Measurements from ENCODE around the gene TENM3.
A peak's percentile ranks its signal among the peaks of the same experiment; 100 is the strongest.
"Not testable (repeated sequence)": the region's sequence is repeated elsewhere in the genome, so short reads cannot be mapped to it uniquely, and the experiment has no call there.

Gene TENM3

DNA sequence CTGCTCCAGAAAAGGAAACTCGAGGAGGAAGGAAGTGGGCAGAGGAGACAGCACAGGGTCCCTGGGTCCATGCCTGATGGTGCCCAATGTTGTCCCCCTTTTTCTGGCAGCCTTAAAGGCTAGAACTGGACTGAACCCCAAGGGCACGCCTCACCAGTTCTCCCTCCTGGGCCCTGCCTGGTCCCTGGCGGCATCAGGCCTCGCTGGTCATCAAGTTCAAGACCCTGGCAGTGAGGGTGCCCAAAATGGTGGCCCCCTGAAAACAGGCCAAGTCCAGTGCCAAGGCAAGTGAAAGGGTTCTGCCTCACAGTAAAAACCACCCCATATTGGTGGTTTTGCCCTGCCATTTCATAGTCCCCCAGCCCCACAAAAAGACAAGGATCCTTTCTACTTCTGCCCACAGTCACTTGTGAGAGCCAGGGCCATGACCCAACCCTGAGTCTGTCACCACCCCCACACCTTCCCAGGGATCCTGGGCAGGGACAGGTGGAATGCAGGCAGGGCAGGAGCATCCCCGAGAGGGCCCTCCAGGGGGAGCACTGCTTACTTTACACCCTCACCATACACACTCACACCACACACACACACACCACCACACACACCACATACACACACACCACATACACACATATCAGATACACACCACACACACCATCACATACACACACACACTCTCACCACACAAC lies 566.4 kb downstream of the TENM3 start:
- Histone ChIP-seq H3K4me1 (ENCODE audit: control insufficient read depth in 5 of 5, insufficient read depth in 5 of 5, low read length in 5 of 5) (peaks cover 0 to 14% (median 12%) of the 10 kb centered on the region in 5 donors), H3K27me3 (ENCODE audit: control insufficient read depth in 5 of 5, insufficient read depth in 4 of 5, low read length in 5 of 5) (peaks cover 0 to 4% (median 0%) of the 10 kb centered on the region in 5 donors), H3K27ac (ENCODE audit: low read depth, low read length) (no peak overlapping the region), H3K9me3 (ENCODE audit: control insufficient read depth in 5 of 5, low read length in 5 of 5) (peaks cover 0 to 25% (median 0%) of the 10 kb centered on the region in 5 donors), H3K4me3 (ENCODE audit: low read depth in 1 of 5, low read length in 5 of 5) (peak overlapping the region in 1 of 5 donors; percentile 1), H3K9ac (ENCODE audit: low read length in 5 of 5) (no peak overlapping the region), H3K36me3 (ENCODE audit: control insufficient read depth in 5 of 5, insufficient read depth in 5 of 5, low read length in 5 of 5) (no peaks in the 10 kb centered on the region)

DNA sequence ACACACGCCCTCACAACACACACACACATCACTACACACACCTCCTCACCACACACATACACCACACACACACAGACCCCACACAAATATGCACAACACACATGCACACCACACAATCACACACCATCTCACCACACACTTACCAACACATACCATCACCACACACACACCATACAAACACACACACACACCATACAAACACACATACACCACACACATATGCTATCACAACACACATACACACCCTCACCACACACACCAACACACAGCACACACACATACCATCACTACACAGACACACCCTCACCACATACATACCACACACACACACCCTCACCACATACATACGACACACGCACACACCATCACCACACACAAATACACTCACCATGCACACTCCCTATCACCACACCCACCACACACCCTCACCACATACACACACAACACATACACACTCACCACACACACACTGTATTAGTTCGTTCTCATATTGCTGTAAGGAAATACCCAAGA lies 567.0 kb downstream of the TENM3 start:
- no peaks in the 10 kb centered on the region for H3K36me3 ChIP-seq (ENCODE audit: control insufficient read depth in 5 of 5, insufficient read depth in 5 of 5, low read length in 5 of 5)
- peaks cover 0 to 14% (median 12%) of the 10 kb centered on the region in 5 donors for H3K4me1 ChIP-seq (ENCODE audit: control insufficient read depth in 5 of 5, insufficient read depth in 5 of 5, low read length in 5 of 5)
- H3K27ac ChIP-seq (ENCODE audit: low read depth, low read length), result no peak overlapping the region
- peaks cover 0 to 25% (median 0%) of the 10 kb centered on the region in 5 donors for H3K9me3 ChIP-seq (ENCODE audit: control insufficient read depth in 5 of 5, low read length in 5 of 5)
- H3K4me3 ChIP-seq (ENCODE audit: low read depth in 1 of 5, low read length in 5 of 5), result no peak overlapping the region
- H3K27me3 ChIP-seq (ENCODE audit: control insufficient read depth in 5 of 5, insufficient read depth in 4 of 5, low read length in 5 of 5), result peaks cover 0 to 4% (median 0%) of the 10 kb centered on the region in 5 donors
- no peak overlapping the region for H3K9ac ChIP-seq (ENCODE audit: low read length in 5 of 5)

DNA sequence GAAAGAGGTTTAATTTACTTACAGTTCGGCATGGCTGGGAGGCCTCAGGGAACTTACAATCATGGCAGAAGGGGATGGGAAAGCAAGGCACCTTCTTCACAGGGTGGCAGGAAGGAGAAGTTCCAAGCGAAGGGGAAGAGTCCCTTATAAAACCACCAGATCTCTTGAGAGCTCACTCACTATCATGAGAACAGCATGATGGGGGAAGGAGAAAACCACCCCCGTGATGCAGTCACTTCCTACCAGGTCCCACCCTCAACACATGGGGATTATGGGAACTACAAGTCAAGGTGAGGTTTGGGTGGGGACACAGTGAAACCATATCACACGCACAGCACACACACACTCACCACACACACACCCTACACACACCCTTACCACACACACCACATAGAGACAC lies 569.7 kb downstream of the TENM3 start:
- no peaks in the 10 kb centered on the region for H3K4me1 ChIP-seq (ENCODE audit: control insufficient read depth in 5 of 5, insufficient read depth in 5 of 5, low read length in 5 of 5)
- no peaks in the 10 kb centered on the region for H3K36me3 ChIP-seq (ENCODE audit: control insufficient read depth in 5 of 5, insufficient read depth in 5 of 5, low read length in 5 of 5)
- H3K9me3 ChIP-seq (ENCODE audit: control insufficient read depth in 5 of 5, low read length in 5 of 5), result peaks cover 0 to 25% (median 0%) of the 10 kb centered on the region in 5 donors
- H3K27ac ChIP-seq (ENCODE audit: low read depth, low read length), result no peak overlapping the region
- H3K9ac ChIP-seq (ENCODE audit: low read length in 5 of 5), result no peak overlapping the region
- H3K27me3 ChIP-seq (ENCODE audit: control insufficient read depth in 5 of 5, insufficient read depth in 4 of 5, low read length in 5 of 5), result peaks cover 0 to 4% (median 0%) of the 10 kb centered on the region in 5 donors
- H3K4me3 ChIP-seq (ENCODE audit: low read depth in 1 of 5, low read length in 5 of 5), result no peak overlapping the region

DNA sequence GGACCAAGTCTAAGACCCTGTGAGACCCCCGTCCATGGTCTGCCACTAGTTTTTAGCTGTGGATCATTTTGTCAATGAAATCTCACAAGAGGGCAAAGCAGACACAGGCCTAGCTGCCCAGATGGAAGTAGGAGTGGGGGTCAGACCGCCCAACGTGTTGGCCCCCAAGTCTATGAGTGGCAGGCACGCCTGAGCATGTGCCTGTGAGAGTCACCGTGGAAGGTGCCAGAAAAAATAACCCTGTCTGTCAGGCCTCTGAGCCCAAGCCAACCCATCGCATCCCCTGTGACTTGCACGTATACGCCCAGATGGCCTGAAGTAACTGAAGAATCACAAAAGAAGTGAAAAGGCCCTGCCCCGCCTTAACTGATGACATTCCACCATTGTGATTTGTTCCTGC lies 570.9 kb downstream of the TENM3 start:
- H3K36me3 ChIP-seq (ENCODE audit: control insufficient read depth in 5 of 5, insufficient read depth in 5 of 5, low read length in 5 of 5); H3K27ac ChIP-seq (ENCODE audit: low read depth, low read length); H3K4me1 ChIP-seq (ENCODE audit: control insufficient read depth in 5 of 5, insufficient read depth in 5 of 5, low read length in 5 of 5); H3K27me3 ChIP-seq (ENCODE audit: control insufficient read depth in 5 of 5, insufficient read depth in 4 of 5, low read length in 5 of 5); H3K9ac ChIP-seq (ENCODE audit: low read length in 5 of 5); H3K4me3 ChIP-seq (ENCODE audit: low read depth in 1 of 5, low read length in 5 of 5): not testable (repeated sequence)
- peaks cover 0 to 17% (median 0%) of the 10 kb centered on the region in 5 donors for H3K9me3 ChIP-seq (ENCODE audit: control insufficient read depth in 5 of 5, low read length in 5 of 5)

DNA sequence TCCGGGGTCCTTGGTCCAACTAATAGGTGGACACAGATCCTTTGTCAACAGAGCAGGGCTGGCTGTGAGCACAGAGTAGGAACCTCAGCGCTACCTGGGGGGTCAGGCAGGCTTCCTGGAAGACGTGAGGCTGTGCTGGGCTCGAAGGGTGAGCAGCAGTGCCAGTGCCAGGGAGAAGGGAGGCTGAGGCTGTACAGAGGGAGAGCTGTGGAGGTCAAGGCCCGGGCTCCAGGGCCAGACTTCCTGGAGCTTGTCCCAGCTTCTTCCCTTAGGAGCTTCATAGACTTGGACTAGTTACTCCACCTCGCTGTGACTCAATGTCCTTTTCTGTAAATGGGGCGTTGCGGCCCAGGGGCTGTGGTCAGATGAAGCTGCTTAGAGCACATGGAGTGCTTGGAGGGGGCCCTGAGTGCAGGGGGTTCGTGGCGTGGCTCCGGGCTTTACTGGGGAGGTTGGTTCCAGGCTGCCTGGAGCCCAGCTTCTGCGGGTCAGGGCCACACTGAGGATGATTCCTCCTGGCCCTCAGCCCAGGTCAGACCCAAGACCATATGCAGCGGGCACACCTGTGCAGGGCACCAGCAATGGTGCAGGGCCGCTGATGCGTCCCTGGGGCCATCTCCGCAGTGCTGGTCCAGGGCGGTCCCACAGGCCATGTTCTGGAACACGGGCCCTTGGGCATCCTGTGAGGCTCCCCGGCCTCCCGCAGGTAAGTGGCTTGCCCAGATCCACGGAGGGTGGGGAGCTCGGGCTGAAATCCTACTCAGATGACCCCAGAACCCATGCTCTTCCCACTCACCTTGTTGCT lies 575.9 kb downstream of the TENM3 start:
- Histone ChIP-seq H3K9ac (ENCODE audit: low read length in 5 of 5) (no peak overlapping the region), H3K27ac (ENCODE audit: low read depth, low read length) (no peak overlapping the region), H3K36me3 (ENCODE audit: control insufficient read depth in 5 of 5, insufficient read depth in 5 of 5, low read length in 5 of 5) (no peaks in the 10 kb centered on the region)

DNA sequence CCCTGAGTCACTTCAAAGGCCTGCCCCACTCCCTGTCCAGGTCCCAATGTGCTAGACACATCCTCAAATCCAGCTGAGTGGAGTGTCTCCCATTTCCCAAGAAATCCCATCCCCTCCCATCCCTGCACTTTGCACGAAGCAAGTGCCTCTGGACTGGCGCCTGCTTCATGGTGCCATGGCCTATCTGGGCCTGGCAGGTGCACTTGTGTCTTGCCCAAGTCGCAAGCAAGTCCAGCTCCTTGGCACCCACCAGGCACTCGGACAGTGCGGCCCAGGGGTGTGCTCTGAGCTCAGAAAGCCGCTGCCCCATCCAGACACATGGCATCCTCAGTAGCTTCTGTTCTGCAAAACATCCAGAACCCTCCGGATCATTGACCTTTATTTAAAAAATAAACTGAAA lies 576.5 kb downstream of the TENM3 start:
- H3K9ac ChIP-seq (ENCODE audit: low read length in 5 of 5), result no peak overlapping the region
- H3K9me3 ChIP-seq (ENCODE audit: control insufficient read depth in 5 of 5, low read length in 5 of 5), result no peaks in the 10 kb centered on the region
- no peak overlapping the region for H3K27ac ChIP-seq (ENCODE audit: low read depth, low read length)
- H3K27me3 ChIP-seq (ENCODE audit: control insufficient read depth in 5 of 5, insufficient read depth in 4 of 5, low read length in 5 of 5), result no peaks in the 10 kb centered on the region
- H3K4me3 ChIP-seq (ENCODE audit: low read depth in 1 of 5, low read length in 5 of 5), result no peak overlapping the region
- no peaks in the 10 kb centered on the region for H3K36me3 ChIP-seq (ENCODE audit: control insufficient read depth in 5 of 5, insufficient read depth in 5 of 5, low read length in 5 of 5)
- no peaks in the 10 kb centered on the region for H3K4me1 ChIP-seq (ENCODE audit: control insufficient read depth in 5 of 5, insufficient read depth in 5 of 5, low read length in 5 of 5)

More for the DNA sequence above, 575.9 kb downstream of the TENM3 start:
- H3K9me3 ChIP-seq (ENCODE audit: control insufficient read depth in 5 of 5, low read length in 5 of 5), result no peaks in the 10 kb centered on the region
- H3K4me3 ChIP-seq (ENCODE audit: low read depth in 1 of 5, low read length in 5 of 5), result no peak overlapping the region
- H3K27me3 ChIP-seq (ENCODE audit: control insufficient read depth in 5 of 5, insufficient read depth in 4 of 5, low read length in 5 of 5), result no peaks in the 10 kb centered on the region
- H3K4me1 ChIP-seq (ENCODE audit: control insufficient read depth in 5 of 5, insufficient read depth in 5 of 5, low read length in 5 of 5), result no peaks in the 10 kb centered on the region

DNA sequence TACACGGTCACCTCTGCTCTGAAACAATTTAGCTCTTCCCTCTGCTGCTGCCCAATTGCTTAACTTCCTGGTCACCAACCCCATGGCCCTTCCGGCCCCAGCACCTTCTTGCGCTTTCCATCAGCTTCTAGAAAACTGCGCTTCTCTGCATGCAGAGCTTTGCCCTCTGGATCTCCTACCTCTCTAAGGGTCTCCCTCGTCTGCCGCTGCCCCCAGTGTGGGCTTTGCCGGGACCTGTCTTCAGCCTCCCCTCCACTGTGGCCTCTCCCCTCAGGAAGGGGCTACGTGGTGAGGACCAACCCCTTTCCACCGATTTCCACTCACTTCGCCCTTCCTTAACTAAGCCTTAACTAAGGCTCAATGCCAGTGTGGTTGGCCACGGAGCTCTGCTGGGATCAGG lies 579.4 kb downstream of the TENM3 start:
- H3K36me3 ChIP-seq (ENCODE audit: control insufficient read depth in 5 of 5, insufficient read depth in 5 of 5, low read length in 5 of 5), result no peaks in the 10 kb centered on the region
- no peak overlapping the region for H3K9ac ChIP-seq (ENCODE audit: low read length in 5 of 5)
- H3K4me3 ChIP-seq (ENCODE audit: low read depth in 1 of 5, low read length in 5 of 5), result no peak overlapping the region
- no peaks in the 10 kb centered on the region for H3K9me3 ChIP-seq (ENCODE audit: control insufficient read depth in 5 of 5, low read length in 5 of 5)
- peaks cover 0 to 6% (median 0%) of the 10 kb centered on the region in 5 donors for H3K27me3 ChIP-seq (ENCODE audit: control insufficient read depth in 5 of 5, insufficient read depth in 4 of 5, low read length in 5 of 5)
- no peaks in the 10 kb centered on the region for H3K4me1 ChIP-seq (ENCODE audit: control insufficient read depth in 5 of 5, insufficient read depth in 5 of 5, low read length in 5 of 5)
- no peak overlapping the region for H3K27ac ChIP-seq (ENCODE audit: low read depth, low read length)

DNA sequence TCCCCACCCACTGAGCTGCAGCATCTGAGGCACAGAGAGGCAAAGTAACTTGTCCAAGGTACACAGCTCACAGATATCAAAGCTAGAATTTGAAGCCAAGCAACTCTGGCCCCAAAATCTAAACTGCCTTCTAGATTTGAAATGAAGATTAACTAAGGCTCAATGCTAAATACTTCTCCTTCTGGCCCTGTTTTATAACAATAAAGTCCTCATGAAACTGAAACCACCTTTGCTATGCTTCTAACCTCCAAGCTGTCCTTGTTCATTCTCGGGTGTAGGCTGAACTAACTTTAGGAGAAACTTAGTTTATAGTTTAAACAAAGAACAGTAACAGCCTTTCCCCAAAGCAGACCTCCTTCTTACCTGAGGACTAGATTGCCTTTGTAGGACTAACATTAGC lies 580.4 kb downstream of the TENM3 start:
- Histone ChIP-seq H3K9me3 (ENCODE audit: control insufficient read depth in 5 of 5, low read length in 5 of 5) (no peaks in the 10 kb centered on the region), H3K27ac (ENCODE audit: low read depth, low read length) (no peak overlapping the region), H3K4me3 (ENCODE audit: low read depth in 1 of 5, low read length in 5 of 5) (no peak overlapping the region), H3K9ac (ENCODE audit: low read length in 5 of 5) (no peak overlapping the region), H3K4me1 (ENCODE audit: control insufficient read depth in 5 of 5, insufficient read depth in 5 of 5, low read length in 5 of 5) (no peaks in the 10 kb centered on the region), H3K36me3 (ENCODE audit: control insufficient read depth in 5 of 5, insufficient read depth in 5 of 5, low read length in 5 of 5) (no peaks in the 10 kb centered on the region), H3K27me3 (ENCODE audit: control insufficient read depth in 5 of 5, insufficient read depth in 4 of 5, low read length in 5 of 5) (peaks cover 0 to 8% (median 3%) of the 10 kb centered on the region in 5 donors)

DNA sequence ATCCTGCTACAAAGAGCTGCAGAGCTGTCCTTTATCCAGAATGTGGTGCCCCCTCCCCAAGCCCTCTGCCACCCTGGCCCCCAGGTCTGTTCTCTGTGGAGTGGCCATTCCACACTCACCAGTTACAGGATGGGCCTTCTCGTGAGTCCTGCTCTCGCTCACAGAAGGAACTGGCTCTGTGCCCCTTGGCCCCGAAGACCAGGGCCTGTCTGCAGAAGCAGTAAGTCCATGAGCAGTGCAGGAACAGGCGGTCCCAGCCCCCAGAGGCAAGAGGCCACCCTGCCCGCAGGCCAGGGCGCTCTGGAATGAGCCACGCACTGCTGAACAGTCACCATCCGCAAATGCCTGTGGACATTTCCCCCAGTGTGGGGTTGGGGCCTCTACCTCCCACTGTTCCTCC lies 581.8 kb downstream of the TENM3 start:
- no peaks in the 10 kb centered on the region for H3K9me3 ChIP-seq (ENCODE audit: control insufficient read depth in 5 of 5, low read length in 5 of 5)
- no peaks in the 10 kb centered on the region for H3K4me1 ChIP-seq (ENCODE audit: control insufficient read depth in 5 of 5, insufficient read depth in 5 of 5, low read length in 5 of 5)
- no peak overlapping the region for H3K4me3 ChIP-seq (ENCODE audit: low read depth in 1 of 5, low read length in 5 of 5)
- H3K36me3 ChIP-seq (ENCODE audit: control insufficient read depth in 5 of 5, insufficient read depth in 5 of 5, low read length in 5 of 5), result no peaks in the 10 kb centered on the region
- no peak overlapping the region for H3K9ac ChIP-seq (ENCODE audit: low read length in 5 of 5)
- H3K27me3 ChIP-seq (ENCODE audit: control insufficient read depth in 5 of 5, insufficient read depth in 4 of 5, low read length in 5 of 5), result peaks cover 0 to 8% (median 3%) of the 10 kb centered on the region in 5 donors
- H3K27ac ChIP-seq (ENCODE audit: low read depth, low read length), result no peak overlapping the region

DNA sequence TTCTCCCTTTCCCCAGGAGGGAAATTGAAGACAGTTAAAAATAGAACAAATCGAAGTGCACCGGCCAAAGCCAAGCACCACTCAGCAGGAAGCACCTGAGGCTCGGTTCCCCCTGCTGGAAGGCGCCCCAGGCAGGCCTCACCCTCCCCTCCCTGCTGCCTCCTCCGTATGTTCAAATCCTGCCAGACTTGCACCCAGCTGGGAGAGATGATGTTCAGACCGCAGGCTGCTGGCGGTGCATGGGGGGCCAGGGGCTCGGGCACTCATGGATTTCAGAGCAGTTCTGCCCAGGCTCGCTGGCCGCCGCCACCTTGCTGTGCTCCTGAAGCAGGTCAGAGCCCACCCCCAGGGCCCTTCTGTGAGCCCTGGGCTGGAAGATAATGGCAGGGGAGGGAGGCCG lies 582.6 kb downstream of the TENM3 start:
- Histone ChIP-seq H3K4me3 (ENCODE audit: low read depth in 1 of 5, low read length in 5 of 5) (no peak overlapping the region), H3K4me1 (ENCODE audit: control insufficient read depth in 5 of 5, insufficient read depth in 5 of 5, low read length in 5 of 5) (no peaks in the 10 kb centered on the region), H3K27me3 (ENCODE audit: control insufficient read depth in 5 of 5, insufficient read depth in 4 of 5, low read length in 5 of 5) (peaks cover 0 to 8% (median 3%) of the 10 kb centered on the region in 5 donors), H3K27ac (ENCODE audit: low read depth, low read length) (no peak overlapping the region), H3K9ac (ENCODE audit: low read length in 5 of 5) (no peak overlapping the region), H3K9me3 (ENCODE audit: control insufficient read depth in 5 of 5, low read length in 5 of 5) (no peaks in the 10 kb centered on the region), H3K36me3 (ENCODE audit: control insufficient read depth in 5 of 5, insufficient read depth in 5 of 5, low read length in 5 of 5) (no peaks in the 10 kb centered on the region)
